Upper lobe of right lung (tissue), 1 donor: ENCODE data around the gene COG7. TPM values are rescaled to one million over a fixed set of nuclear protein-coding genes. Genes with fewer than 3 reads are reported as not detected.

Experiments
- ATAC-seq: fragments of 200-7000 bp; cut with Tn5 transposase; one replicate; pipeline ENCODE4 v1.9.1; 2020; ENCODE audit warnings: mild to moderate bottlenecking, moderate library complexity
- DNase-seq: peaks from one replicate; pipeline ENCODE4 v3.0.0-alpha.2; 2020
- H3K27ac ChIP-seq: fragments of 200-600 bp; one replicate; pipeline ENCODE4 v1.8.0; 2022
- H3K27me3 ChIP-seq: fragments of 200-600 bp; one replicate; pipeline ENCODE4 v1.8.0; 2022; ENCODE audit warnings: mild to moderate bottlenecking
- H3K36me3 ChIP-seq: fragments of 200-600 bp; one replicate; pipeline ENCODE4 v1.8.0; 2022
- H3K4me1 ChIP-seq: fragments of 200-600 bp; one replicate; pipeline ENCODE4 v1.8.0; 2022
- H3K4me3 ChIP-seq: fragments of 200-600 bp; one replicate; pipeline ENCODE4 v1.8.0; 2022; ENCODE audit warnings: mild to moderate bottlenecking
- H3K9me3 ChIP-seq: fragments of 200-600 bp; one replicate; pipeline ENCODE4 v1.8.0; 2022
- intact Hi-C: fragments of 100-400 bp; cut with DNase I; formaldehyde crosslinking; loops from one replicate; pipeline ENCODE4 v1.11.0; 2022
- total RNA-seq: library from RNA; stranded (reverse); fragmentation: NEBNext Ultra II Directional; extraction: Animal tissue kit (Norgen Biotek cat#: 25700); gene quantifications from one replicate; pipeline ENCODE4 v1.2.1, GENCODE V29; 2021
- TF ChIP-seq, protein P1 (sequence below): fragments of 200-600 bp; IDR thresholded peaks from one replicate; pipeline ENCODE4 v1.8.0; 2022; ENCODE audit warnings: antibody characterized with exemption
- donor health status: DM: no; HTN: yes; CAD: no; lungs with severe emphysema.

The COG7 gene
- total RNA-seq, 1 donor from 2014 or later, result 21.2 TPM

DNA sequence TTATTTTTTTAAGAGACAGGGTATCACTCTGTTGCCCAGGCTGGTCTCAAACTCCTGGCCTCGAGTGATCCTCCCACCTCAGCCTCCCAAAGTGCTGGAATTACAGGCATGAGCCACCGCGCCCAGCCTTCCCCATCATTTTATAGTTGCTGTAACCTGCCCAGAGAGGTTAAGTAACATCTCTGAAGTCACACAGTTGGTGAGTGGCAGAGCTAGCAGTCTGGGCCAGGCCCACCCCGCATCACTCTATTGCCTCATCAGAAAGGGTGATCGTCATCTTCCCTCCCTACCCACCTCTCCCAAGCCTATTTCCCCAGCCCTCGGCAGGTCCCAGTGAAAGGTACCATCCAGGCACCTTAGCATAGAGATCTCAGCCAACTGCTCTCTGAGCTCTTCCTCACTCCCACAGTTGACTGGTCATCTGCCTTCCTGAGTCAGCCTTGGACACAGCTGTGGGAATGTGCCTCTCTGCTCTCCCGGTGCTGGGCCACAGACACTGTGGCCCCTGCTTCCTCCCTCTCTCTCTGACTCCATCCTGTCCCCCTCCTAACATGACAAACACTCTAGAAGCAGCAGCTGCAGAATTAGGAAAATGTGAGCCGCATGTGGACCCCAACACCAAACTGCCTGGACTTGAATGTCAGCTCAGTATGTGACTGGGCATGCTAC is 93.8 kb downstream of the COG7 start:
- TF ChIP-seq, protein P1, sequence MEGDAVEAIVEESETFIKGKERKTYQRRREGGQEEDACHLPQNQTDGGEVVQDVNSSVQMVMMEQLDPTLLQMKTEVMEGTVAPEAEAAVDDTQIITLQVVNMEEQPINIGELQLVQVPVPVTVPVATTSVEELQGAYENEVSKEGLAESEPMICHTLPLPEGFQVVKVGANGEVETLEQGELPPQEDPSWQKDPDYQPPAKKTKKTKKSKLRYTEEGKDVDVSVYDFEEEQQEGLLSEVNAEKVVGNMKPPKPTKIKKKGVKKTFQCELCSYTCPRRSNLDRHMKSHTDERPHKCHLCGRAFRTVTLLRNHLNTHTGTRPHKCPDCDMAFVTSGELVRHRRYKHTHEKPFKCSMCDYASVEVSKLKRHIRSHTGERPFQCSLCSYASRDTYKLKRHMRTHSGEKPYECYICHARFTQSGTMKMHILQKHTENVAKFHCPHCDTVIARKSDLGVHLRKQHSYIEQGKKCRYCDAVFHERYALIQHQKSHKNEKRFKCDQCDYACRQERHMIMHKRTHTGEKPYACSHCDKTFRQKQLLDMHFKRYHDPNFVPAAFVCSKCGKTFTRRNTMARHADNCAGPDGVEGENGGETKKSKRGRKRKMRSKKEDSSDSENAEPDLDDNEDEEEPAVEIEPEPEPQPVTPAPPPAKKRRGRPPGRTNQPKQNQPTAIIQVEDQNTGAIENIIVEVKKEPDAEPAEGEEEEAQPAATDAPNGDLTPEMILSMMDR, result no peak
- DNase-seq, result no peak
- Histone ChIP-seq H3K4me1 (no peaks in the 10 kb centered on the region), H3K4me3 (no peak overlapping the region), H3K27me3 (no peaks in the 10 kb centered on the region), H3K36me3 (no peaks in the 10 kb centered on the region), H3K27ac (no peak overlapping the region), H3K9me3 (no peaks in the 10 kb centered on the region)
- intact Hi-C loops, result no loop called here
- no peak for ATAC-seq

DNA sequence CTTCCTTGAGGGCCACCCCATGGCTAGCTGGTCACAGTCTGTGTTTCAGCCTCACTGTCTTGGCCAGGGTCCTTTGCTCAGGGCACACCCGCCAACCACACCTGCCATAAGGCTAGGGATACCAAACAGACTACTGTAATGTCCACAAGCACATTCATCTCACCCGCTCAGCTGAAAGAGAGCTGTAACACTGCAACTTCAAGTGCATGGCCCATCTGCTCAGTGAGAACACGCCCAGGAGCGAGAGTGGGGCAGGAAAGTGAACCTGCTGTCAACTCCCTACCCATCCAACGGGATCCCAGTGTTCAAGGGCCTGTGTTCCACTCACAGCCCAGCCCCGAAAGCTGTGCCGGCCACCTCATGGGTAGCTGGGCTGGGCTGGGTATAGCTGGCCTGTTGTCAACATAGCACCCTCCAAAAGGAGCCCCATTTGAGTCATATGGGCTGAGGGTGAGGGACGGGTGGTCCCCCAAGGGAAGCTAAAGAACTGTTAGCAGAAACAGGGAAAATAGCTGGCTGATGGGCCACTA is 95.2 kb downstream of the COG7 start:
- H3K4me1 ChIP-seq, result no peaks in the 10 kb centered on the region
- H3K27me3 ChIP-seq, result no peaks in the 10 kb centered on the region
- no peak overlapping the region for H3K4me3 ChIP-seq
- ATAC-seq, result no peak
- H3K36me3 ChIP-seq, result no peaks in the 10 kb centered on the region
- no peaks in the 10 kb centered on the region for H3K9me3 ChIP-seq
- TF ChIP-seq, protein P1, result no peak
- DNase-seq, result peak; percentile 46
- intact Hi-C loops, result no loop called here
- no peak overlapping the region for H3K27ac ChIP-seq

DNA sequence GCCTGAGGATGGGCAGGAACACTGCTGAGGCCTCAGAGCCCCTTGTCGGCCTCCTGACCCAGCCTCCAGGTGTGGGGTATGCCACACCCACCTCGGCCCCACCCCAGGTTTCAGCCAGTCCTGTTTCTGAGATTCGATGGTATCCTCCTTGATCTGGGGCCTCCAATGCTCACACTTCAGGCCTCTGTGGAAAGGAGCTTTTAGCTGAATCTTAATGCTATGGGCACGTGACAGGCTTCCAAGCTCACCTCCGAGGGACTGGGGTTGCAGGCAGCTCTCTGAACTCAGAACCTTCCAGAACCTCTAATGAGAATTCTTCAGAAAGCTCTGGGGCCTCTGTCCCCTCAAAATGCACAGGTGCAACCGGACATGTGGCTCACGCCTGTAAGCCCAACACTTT is 96.0 kb downstream of the COG7 start:
- Histone ChIP-seq H3K27ac (no peak overlapping the region), H3K36me3 (no peaks in the 10 kb centered on the region), H3K4me3 (no peak overlapping the region), H3K27me3 (no peaks in the 10 kb centered on the region), H3K9me3 (no peaks in the 10 kb centered on the region), H3K4me1 (no peaks in the 10 kb centered on the region)
- TF ChIP-seq, protein P1, result no peak
- intact Hi-C loops, result no loop called here
- ATAC-seq (no peak), DNase-seq (peak; percentile 46)

DNA sequence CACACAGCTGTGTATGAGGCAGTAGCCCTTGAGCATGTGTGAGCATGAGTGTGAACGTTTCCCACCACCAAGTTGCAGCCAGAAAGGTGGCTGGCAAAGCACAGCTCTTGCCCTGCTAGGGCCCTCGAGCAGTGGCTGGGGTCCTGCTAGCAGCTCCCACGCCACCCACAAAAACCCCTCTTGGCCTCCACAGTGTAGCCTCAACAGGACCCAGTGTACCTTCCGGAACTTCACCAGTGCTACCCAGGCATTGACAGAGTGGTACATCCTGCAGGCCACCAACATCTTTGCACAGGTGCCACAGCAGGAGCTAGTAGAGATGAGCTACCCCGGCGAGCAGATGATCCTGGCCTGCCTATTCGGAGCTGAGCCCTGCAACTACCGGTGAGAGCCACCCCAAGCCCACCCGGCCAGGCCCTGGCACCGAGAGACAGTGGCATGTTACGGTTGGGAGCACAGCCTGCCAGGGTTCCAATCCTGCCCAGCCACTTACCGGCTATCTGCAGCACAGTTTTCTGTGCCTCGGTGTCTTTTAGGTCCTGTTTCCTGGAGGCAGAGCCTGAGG is 97.8 kb downstream of the COG7 start:
- TF ChIP-seq, protein P1, result no peak
- no peak overlapping the region for H3K27ac ChIP-seq
- H3K36me3 ChIP-seq, result no peaks in the 10 kb centered on the region
- ATAC-seq, result no peak
- DNase-seq, result peak; percentile 51
- H3K9me3 ChIP-seq, result no peaks in the 10 kb centered on the region
- intact Hi-C loops, result no loop called here
- no peaks in the 10 kb centered on the region for H3K27me3 ChIP-seq
- H3K4me3 ChIP-seq, result no peak overlapping the region
- H3K4me1 ChIP-seq, result no peaks in the 10 kb centered on the region

DNA sequence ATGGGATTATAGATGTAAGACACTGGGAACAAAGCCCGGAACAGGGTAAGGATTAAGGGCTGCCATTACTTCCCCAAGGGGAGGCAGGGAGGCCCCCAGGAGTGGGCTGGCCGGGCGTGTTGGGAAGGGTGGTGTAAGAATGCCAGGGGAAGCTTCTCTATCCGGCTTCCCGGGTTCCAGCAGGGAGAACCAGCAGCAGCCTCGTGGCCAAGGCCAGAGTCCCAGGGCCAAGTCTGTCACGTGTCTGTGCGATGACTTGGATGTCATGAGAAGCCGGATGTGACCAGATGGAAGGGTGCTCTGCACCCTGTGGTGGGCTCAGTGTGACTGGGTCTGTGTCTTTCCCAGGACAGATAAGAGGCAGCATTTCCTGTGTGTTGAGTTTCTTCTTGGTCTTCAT is 98.7 kb downstream of the COG7 start:
- Histone ChIP-seq H3K4me1 (no peaks in the 10 kb centered on the region), H3K4me3 (no peak overlapping the region), H3K27ac (no peak overlapping the region), H3K9me3 (no peaks in the 10 kb centered on the region), H3K27me3 (no peaks in the 10 kb centered on the region), H3K36me3 (no peaks in the 10 kb centered on the region)
- intact Hi-C loops, result no loop called here
- DNase-seq (peak; percentile 46), ATAC-seq (no peak)
- TF ChIP-seq, protein P1, result no peak
